ENCODE results near the gene MTRF1. TPM values are rescaled to one million over a fixed set of nuclear protein-coding genes. Genes with fewer than 3 reads are reported as not detected.
A peak's percentile ranks its signal among the peaks of the same experiment; 100 is the strongest.

Gene MTRF1
- total and polyA plus RNA-seq, 2 of the 8 experiments (the other 6 are each of a cell fraction or from before 2014, with no cell fraction given) = 8.0 to 19.2 TPM

GRCh38 chr13:41263261-41263971 lies at the start of gene MTRF1 (continued):
- TF ChIP-seq SAP30 (IDR thresholded peaks at IDR 0.05; ENCODE audit: insufficient read depth, insufficient replicate concordance, low read length) (no peak), KDM5A (IDR thresholded peaks at IDR 0.05; ENCODE audit: low read length) (peak; percentile 64; the same call in 1 of the 2 replicates), EZH2 (IDR thresholded peaks at IDR 0.05; ENCODE audit: low read depth, low read length, severe bottlenecking) (no peak), TAF7 (optimal IDR thresholded peaks at IDR 0.05; ENCODE audit: borderline replicate concordance, low read depth, low read length) (peak; percentile 30), ASH2L (IDR thresholded peaks at IDR 0.05; ENCODE audit: low read length) (peak; percentile 96), ZNF274 (IDR thresholded peaks at IDR 0.05; ENCODE audit: borderline replicate concordance, extremely low read depth, low read length) (no peak), RBBP5 (IDR thresholded peaks at IDR 0.05; ENCODE audit: borderline replicate concordance, low read depth, low read length) (0 out of 2 replicates have a peak, but pooled peaks have one; percentile 32), RAD21 (IDR thresholded peaks at IDR 0.05 in 1 of 2, conservative IDR thresholded peaks at IDR 0.05 in 1 of 2; ENCODE audit: low read depth in 2 of 2, low read length in 2 of 2) (no peak), BACH1 (IDR thresholded peaks at IDR 0.05; ENCODE audit: low read length) (no peak), GABPA (IDR thresholded peaks at IDR 0.05; ENCODE audit: borderline replicate concordance, insufficient read depth, low read length) (peak; percentile 98), FOSL1 (IDR thresholded peaks at IDR 0.05; ENCODE audit: insufficient read depth, low read depth, low read length) (no peak), GTF2F1 (IDR thresholded peaks at IDR 0.05; ENCODE audit: borderline replicate concordance, low read depth, low read length) (no peak), HDAC2 (IDR thresholded peaks at IDR 0.05; ENCODE audit: borderline replicate concordance in 1 of 2, low read depth in 2 of 2, low read length in 2 of 2) (peak in 1 of 2 experiments; percentile 19; a peak in 1 of 4 replicates), YY1 (IDR thresholded peaks at IDR 0.05; ENCODE audit: low read depth, low read length) (no peak), TAF1 (IDR thresholded peaks at IDR 0.05; ENCODE audit: low read depth, low read length) (peak; percentile 66; the same call in 1 of the 2 replicates), ATF2 (IDR thresholded peaks at IDR 0.05; ENCODE audit: low read length) (no peak), CHD2 (IDR thresholded peaks at IDR 0.05; ENCODE audit: low read length) (peak; percentile 78; the same call in 1 of the 2 replicates), EP300 (IDR thresholded peaks at IDR 0.05; ENCODE audit: borderline replicate concordance in 1 of 2, low read depth in 2 of 2, low read length in 2 of 2) (no peak), POLR2A (IDR thresholded peaks at IDR 0.05; ENCODE audit: control extremely low read depth in 1 of 2, low read depth in 2 of 2, low read length in 2 of 2) (peak in 1 of 2 experiments; percentile 71; a peak in 2 of 3 replicates), CREB1 (IDR thresholded peaks at IDR 0.05) (no peak), SP4 (IDR thresholded peaks at IDR 0.05; ENCODE audit: low read length) (0 out of 2 replicates have a peak, but pooled peaks have one; percentile 37)
- TF ChIP-seq, protein P1, sequence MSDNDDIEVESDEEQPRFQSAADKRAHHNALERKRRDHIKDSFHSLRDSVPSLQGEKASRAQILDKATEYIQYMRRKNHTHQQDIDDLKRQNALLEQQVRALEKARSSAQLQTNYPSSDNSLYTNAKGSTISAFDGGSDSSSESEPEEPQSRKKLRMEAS (IDR thresholded peaks at IDR 0.05) = peak; percentile 66; the same call in 1 of the 2 replicates

All from H1 (cell line).